ENCODE results near the gene MAEA.

MAEA gene

GRCh38 chr4:1250527-1250812 is 39.2 kb upstream of the MAEA start:
- no peak for DNase-seq

GRCh38 chr4:1250921-1251772 is 38.5 kb upstream of the MAEA start:
- DNase-seq, result no peak

- DNase-seq, result no peak
Observed at GRCh38 chr4:1251773-1252066, 38.0 kb upstream of the MAEA start.

GRCh38 chr4:1252928-1253492 is 36.7 kb upstream of the MAEA start:
- DNase-seq, result no peak

GRCh38 chr4:1253831-1254230 is 35.9 kb upstream of the MAEA start:
- DNase-seq, result no peak

GRCh38 chr4:1255151-1255550 is 34.5 kb upstream of the MAEA start:
- DNase-seq, result peak; percentile 8

- DNase-seq, result peak; percentile 33
Observed at GRCh38 chr4:1255699-1256098, 34.0 kb upstream of the MAEA start.

GRCh38 chr4:1258457-1258856 is 31.2 kb upstream of the MAEA start:
- DNase-seq, result no peak

GRCh38 chr4:1259966-1260365 is 29.7 kb upstream of the MAEA start:
- DNase-seq, result no peak

- no peak for DNase-seq
Observed at GRCh38 chr4:1260418-1261106, 29.1 kb upstream of the MAEA start.

- no peak for DNase-seq
Observed at GRCh38 chr4:1261107-1261928, 28.4 kb upstream of the MAEA start.

GRCh38 chr4:1264942-1265341 is 24.7 kb upstream of the MAEA start:
- no peak for DNase-seq

- no peak for DNase-seq
Observed at GRCh38 chr4:1265351-1265750, 24.3 kb upstream of the MAEA start.

- DNase-seq, result no peak
Observed at GRCh38 chr4:1266881-1267763, 22.6 kb upstream of the MAEA start.

- no peak for DNase-seq
Observed at GRCh38 chr4:1269209-1269608, 20.5 kb upstream of the MAEA start.

- no peak for DNase-seq
Observed at GRCh38 chr4:1271686-1272085, 18.0 kb upstream of the MAEA start.

- DNase-seq, result peak; percentile 16
Observed at GRCh38 chr4:1274871-1275270, 14.8 kb upstream of the MAEA start.

- DNase-seq, result no peak
Observed at GRCh38 chr4:1276984-1277383, 12.7 kb upstream of the MAEA start.

- no peak for DNase-seq
Observed at GRCh38 chr4:1277667-1278665, 11.7 kb upstream of the MAEA start.

GRCh38 chr4:1279253-1279652 is 10.4 kb upstream of the MAEA start:
- DNase-seq, result no peak

- DNase-seq, result no peak
Observed at GRCh38 chr4:1283711-1284110, 6.0 kb upstream of the MAEA start.
